ENCODE results near the gene LINGO1.

Gene LINGO1

GRCh38 chr15:77571741-77572140 is 61.0 kb downstream of the LINGO1 start:
- H3K4me2 ChIP-seq (ENCODE audit: low read length), result no peak overlapping the region
- H3K79me2 ChIP-seq (ENCODE audit: control insufficient read depth, insufficient read depth, low read length), result no peaks in the 10 kb centered on the region
- H3K27ac ChIP-seq (ENCODE audit: low read depth, low read length), result no peak overlapping the region
- no peak overlapping the region for H3K4me3 ChIP-seq (ENCODE audit: low read length)
- DNase-seq, result no peak
- no peak overlapping the region for H4K5ac ChIP-seq (ENCODE audit: low read length)
- H3K27me3 ChIP-seq (ENCODE audit: insufficient read depth, low read length, poor library complexity), result no peaks in the 10 kb centered on the region
- no peak overlapping the region for H2BK120ac ChIP-seq (ENCODE audit: low read depth, low read length)
- H4K8ac ChIP-seq (ENCODE audit: low read depth, low read length), result no peak overlapping the region
- H3K36me3 ChIP-seq (ENCODE audit: control insufficient read depth, insufficient read depth, low read length), result no peaks in the 10 kb centered on the region
- no peak overlapping the region for H3K56ac ChIP-seq (ENCODE audit: low read length)
- H3K9ac ChIP-seq (ENCODE audit: low read length), result no peak overlapping the region
- no peak overlapping the region for H3K4ac ChIP-seq (ENCODE audit: low read depth, low read length)
- no peak overlapping the region for H3K23ac ChIP-seq (ENCODE audit: low read length)
- no peak overlapping the region for H2AK5ac ChIP-seq (ENCODE audit: low read length)
- H2BK15ac ChIP-seq (replicated peaks; ENCODE audit: low read depth), result no peak overlapping the region
- H3K18ac ChIP-seq (ENCODE audit: low read length), result no peak overlapping the region
- no peaks in the 10 kb centered on the region for H3K79me1 ChIP-seq (ENCODE audit: low read length)
- no peak overlapping the region for H2BK5ac ChIP-seq (ENCODE audit: low read length)
- H3K4me1 ChIP-seq (ENCODE audit: control insufficient read depth, low read depth, low read length), result peaks cover 2% of the 10 kb centered on the region
- WGBS (ENCODE audit: extremely low coverage, insufficient coverage, low lambda C conversion rate), result no CpG with 5 or more reads among the region's 15 CpGs

GRCh38 chr15:77571181-77571580 is 61.5 kb downstream of the LINGO1 start:
- Histone ChIP-seq H3K23ac (ENCODE audit: low read length) (no peak overlapping the region), H3K56ac (ENCODE audit: low read length) (no peak overlapping the region), H3K36me3 (ENCODE audit: control insufficient read depth, insufficient read depth, low read length) (no peaks in the 10 kb centered on the region), H3K4me3 (ENCODE audit: low read length) (no peak overlapping the region), H3K4me1 (ENCODE audit: control insufficient read depth, low read depth, low read length) (peaks cover 2% of the 10 kb centered on the region), H3K18ac (ENCODE audit: low read length) (no peak overlapping the region), H3K79me1 (ENCODE audit: low read length) (no peaks in the 10 kb centered on the region), H3K27me3 (ENCODE audit: insufficient read depth, low read length, poor library complexity) (no peaks in the 10 kb centered on the region), H4K5ac (ENCODE audit: low read length) (no peak overlapping the region), H2AK5ac (ENCODE audit: low read length) (no peak overlapping the region), H4K8ac (ENCODE audit: low read depth, low read length) (no peak overlapping the region), H3K27ac (ENCODE audit: low read depth, low read length) (no peak overlapping the region), H3K4ac (ENCODE audit: low read depth, low read length) (no peak overlapping the region), H2BK120ac (ENCODE audit: low read depth, low read length) (no peak overlapping the region), H2BK5ac (ENCODE audit: low read length) (no peak overlapping the region), H2BK15ac (replicated peaks; ENCODE audit: low read depth) (no peak overlapping the region), H3K4me2 (ENCODE audit: low read length) (no peak overlapping the region), H3K9ac (ENCODE audit: low read length) (no peak overlapping the region), H3K79me2 (ENCODE audit: control insufficient read depth, insufficient read depth, low read length) (no peaks in the 10 kb centered on the region)
- WGBS (ENCODE audit: extremely low coverage, insufficient coverage, low lambda C conversion rate), result no CpG with 5 or more reads among the region's 6 CpGs
- no peak for DNase-seq

- no peak for DNase-seq
- no peak overlapping the region for H3K27ac ChIP-seq (ENCODE audit: low read depth, low read length)
- no peak overlapping the region for H2BK15ac ChIP-seq (replicated peaks; ENCODE audit: low read depth)
- H3K56ac ChIP-seq (ENCODE audit: low read length), result no peak overlapping the region
- no peaks in the 10 kb centered on the region for H3K79me2 ChIP-seq (ENCODE audit: control insufficient read depth, insufficient read depth, low read length)
- H4K8ac ChIP-seq (ENCODE audit: low read depth, low read length), result no peak overlapping the region
- no CpG with 5 or more reads among the region's 6 CpGs for WGBS (ENCODE audit: extremely low coverage, insufficient coverage, low lambda C conversion rate)
- H3K4me3 ChIP-seq (ENCODE audit: low read length), result no peak overlapping the region
- no peak overlapping the region for H4K5ac ChIP-seq (ENCODE audit: low read length)
- H2AK5ac ChIP-seq (ENCODE audit: low read length), result no peak overlapping the region
- H3K4me2 ChIP-seq (ENCODE audit: low read length), result no peak overlapping the region
- H3K27me3 ChIP-seq (ENCODE audit: insufficient read depth, low read length, poor library complexity), result no peaks in the 10 kb centered on the region
- no peak overlapping the region for H2BK5ac ChIP-seq (ENCODE audit: low read length)
- no peaks in the 10 kb centered on the region for H3K79me1 ChIP-seq (ENCODE audit: low read length)
- H3K36me3 ChIP-seq (ENCODE audit: control insufficient read depth, insufficient read depth, low read length), result no peaks in the 10 kb centered on the region
- no peak overlapping the region for H3K23ac ChIP-seq (ENCODE audit: low read length)
- H3K18ac ChIP-seq (ENCODE audit: low read length), result no peak overlapping the region
- H2BK120ac ChIP-seq (ENCODE audit: low read depth, low read length), result no peak overlapping the region
- peaks cover 2% of the 10 kb centered on the region for H3K4me1 ChIP-seq (ENCODE audit: control insufficient read depth, low read depth, low read length)
- H3K9ac ChIP-seq (ENCODE audit: low read length), result no peak overlapping the region
- no peak overlapping the region for H3K4ac ChIP-seq (ENCODE audit: low read depth, low read length)
Observed at GRCh38 chr15:77569729-77570125, 63.0 kb downstream of the LINGO1 start.

- H3K56ac ChIP-seq (ENCODE audit: low read length), result peak overlapping the region; percentile 25
- H3K4me1 ChIP-seq (ENCODE audit: control insufficient read depth, low read depth, low read length), result peaks cover 2% of the 10 kb centered on the region
- no CpG with 5 or more reads among the region's 24 CpGs for WGBS (ENCODE audit: extremely low coverage, insufficient coverage, low lambda C conversion rate)
- H3K4me3 ChIP-seq (ENCODE audit: low read length), result no peak overlapping the region
- no peak overlapping the region for H3K18ac ChIP-seq (ENCODE audit: low read length)
- H2BK15ac ChIP-seq (replicated peaks; ENCODE audit: low read depth), result no peak overlapping the region
- H2AK5ac ChIP-seq (ENCODE audit: low read length), result no peak overlapping the region
- H2BK120ac ChIP-seq (ENCODE audit: low read depth, low read length), result no peak overlapping the region
- H4K8ac ChIP-seq (ENCODE audit: low read depth, low read length), result no peak overlapping the region
- H2BK5ac ChIP-seq (ENCODE audit: low read length), result no peak overlapping the region
- no peaks in the 10 kb centered on the region for H3K27me3 ChIP-seq (ENCODE audit: insufficient read depth, low read length, poor library complexity)
- no peak overlapping the region for H4K5ac ChIP-seq (ENCODE audit: low read length)
- no peak overlapping the region for H3K4me2 ChIP-seq (ENCODE audit: low read length)
- no peak overlapping the region for H3K27ac ChIP-seq (ENCODE audit: low read depth, low read length)
- DNase-seq, result no peak
- H3K4ac ChIP-seq (ENCODE audit: low read depth, low read length), result no peak overlapping the region
- H3K36me3 ChIP-seq (ENCODE audit: control insufficient read depth, insufficient read depth, low read length), result no peaks in the 10 kb centered on the region
- no peak overlapping the region for H3K23ac ChIP-seq (ENCODE audit: low read length)
- no peaks in the 10 kb centered on the region for H3K79me1 ChIP-seq (ENCODE audit: low read length)
- no peak overlapping the region for H3K9ac ChIP-seq (ENCODE audit: low read length)
- no peaks in the 10 kb centered on the region for H3K79me2 ChIP-seq (ENCODE audit: control insufficient read depth, insufficient read depth, low read length)
Observed at GRCh38 chr15:77568973-77569728, 63.6 kb downstream of the LINGO1 start.

DNA sequence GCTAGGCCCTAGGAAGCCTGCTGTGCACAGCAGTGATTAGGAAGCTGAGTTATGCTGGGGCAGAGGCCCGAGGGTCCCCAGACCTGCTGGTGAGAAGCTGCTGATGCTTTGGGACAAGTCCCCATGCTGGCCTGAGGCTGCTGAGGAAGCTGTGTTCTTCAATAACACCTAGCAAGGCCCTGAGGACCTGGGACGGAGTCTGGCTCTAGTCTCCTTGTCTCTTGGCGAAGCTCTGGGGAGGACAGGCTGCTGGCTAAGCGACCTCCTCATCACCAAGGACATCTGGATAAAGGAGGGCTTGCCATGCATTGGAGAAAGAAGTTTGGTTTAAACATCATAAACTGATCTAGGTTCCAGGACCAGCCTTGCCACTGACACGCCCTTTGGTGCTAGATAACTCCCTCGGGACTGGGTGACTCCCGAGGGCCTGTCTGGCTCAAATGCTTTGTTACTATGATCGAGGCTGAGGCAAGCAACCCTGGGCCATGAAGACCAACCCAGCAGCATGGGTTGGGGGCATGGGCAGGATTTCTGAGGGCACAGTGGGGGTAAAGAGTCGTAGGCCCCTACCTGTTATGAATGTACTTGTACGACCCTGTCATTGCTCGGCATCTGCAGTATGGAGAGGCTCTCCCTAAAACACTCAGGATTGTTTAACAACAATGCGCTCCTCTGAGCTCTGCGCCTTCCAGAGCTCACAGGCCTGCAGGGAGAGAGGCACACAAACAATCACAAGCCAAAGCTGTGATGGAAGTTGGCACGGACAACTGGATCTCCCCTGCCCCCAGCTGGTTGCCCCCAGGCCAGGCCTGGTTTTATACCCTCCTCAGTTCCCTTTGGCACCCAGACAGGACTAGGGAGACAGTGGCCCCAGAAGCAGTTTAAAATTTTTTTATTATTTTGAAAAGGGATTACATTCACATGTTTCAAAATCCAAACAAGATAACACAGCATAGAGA is 64.4 kb downstream of the LINGO1 start:
- Histone ChIP-seq H2BK120ac (ENCODE audit: low read depth, low read length) (no peak overlapping the region), H2BK5ac (ENCODE audit: low read length) (no peak overlapping the region), H3K4ac (ENCODE audit: low read depth, low read length) (no peak overlapping the region), H3K27me3 (ENCODE audit: insufficient read depth, low read length, poor library complexity) (no peaks in the 10 kb centered on the region), H2AK5ac (ENCODE audit: low read length) (no peak overlapping the region), H3K56ac (ENCODE audit: low read length) (peak overlapping the region; percentile 7), H3K79me1 (ENCODE audit: low read length) (no peaks in the 10 kb centered on the region), H3K4me3 (ENCODE audit: low read length) (no peak overlapping the region), H4K8ac (ENCODE audit: low read depth, low read length) (no peak overlapping the region), H3K9ac (ENCODE audit: low read length) (no peak overlapping the region), H3K79me2 (ENCODE audit: control insufficient read depth, insufficient read depth, low read length) (no peaks in the 10 kb centered on the region), H4K5ac (ENCODE audit: low read length) (no peak overlapping the region), H3K18ac (ENCODE audit: low read length) (no peak overlapping the region), H2BK15ac (replicated peaks; ENCODE audit: low read depth) (no peak overlapping the region), H3K27ac (ENCODE audit: low read depth, low read length) (no peak overlapping the region), H3K4me2 (ENCODE audit: low read length) (no peak overlapping the region), H3K23ac (ENCODE audit: low read length) (no peak overlapping the region), H3K36me3 (ENCODE audit: control insufficient read depth, insufficient read depth, low read length) (no peaks in the 10 kb centered on the region), H3K4me1 (ENCODE audit: control insufficient read depth, low read depth, low read length) (peaks cover 2% of the 10 kb centered on the region)
- DNase-seq, result no peak
- WGBS (ENCODE audit: extremely low coverage, insufficient coverage, low lambda C conversion rate), result no CpG with 5 or more reads among the region's 14 CpGs
